ENCODE results near the gene GFAP. TPM values are rescaled to one million over a fixed set of nuclear protein-coding genes. Genes with fewer than 3 reads are reported as not detected.

The GFAP gene
- total RNA-seq, 1 experiment from 2014 or later = 1.2 TPM

DNA sequence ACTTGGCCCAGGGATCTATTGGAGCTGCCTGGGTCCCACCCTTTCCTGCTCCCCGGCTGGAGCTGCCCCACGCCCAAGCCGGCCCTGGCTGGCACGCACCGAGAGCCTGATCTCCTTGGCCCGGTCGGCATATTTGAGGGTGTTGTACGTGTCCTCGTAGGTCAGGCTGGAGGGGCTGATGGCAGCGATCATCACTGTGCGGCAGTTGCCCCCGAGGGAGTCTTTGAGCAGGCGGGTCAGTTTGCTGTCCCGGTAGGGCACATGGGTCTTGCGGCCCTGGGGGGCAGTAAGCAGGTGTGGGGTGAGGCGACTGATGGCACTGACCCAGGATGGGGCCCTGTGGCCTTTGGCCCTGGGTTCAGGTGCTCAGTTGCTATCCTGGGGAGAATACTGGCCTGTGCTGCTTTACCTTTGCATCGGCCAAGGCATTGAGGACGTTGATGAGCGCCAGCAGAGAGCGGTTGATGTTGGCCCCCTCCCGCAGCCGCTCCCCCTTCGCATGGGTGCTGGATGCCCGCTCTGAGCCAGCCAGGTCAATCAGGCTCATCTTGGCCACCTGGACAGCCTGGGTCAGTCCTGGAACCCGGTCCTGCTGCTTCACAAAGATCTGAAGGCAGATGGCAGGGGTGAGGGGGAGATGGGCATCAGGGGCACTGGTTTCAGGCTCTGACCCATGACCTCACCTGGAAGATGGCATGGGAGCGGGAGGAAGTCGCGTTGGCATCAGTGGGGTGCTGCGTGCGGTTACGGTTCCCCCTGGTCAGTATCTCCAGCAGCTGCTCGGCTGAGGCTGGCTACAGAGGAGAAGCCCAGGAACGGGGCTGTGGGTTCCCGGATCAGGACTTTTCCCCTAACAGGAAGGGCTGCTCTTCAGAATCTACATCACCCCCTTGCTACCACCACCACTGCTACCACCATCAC, 18.8 kb upstream of the GFAP start:
- peaks cover 42 to 77% (median 76%) of the 10 kb centered on the region in 3 experiments for H3K36me3 Mint-ChIP-seq (ENCODE audit: insufficient read depth in 1 of 3, low read depth in 3 of 3)
- peak; percentile 25 for DNase-seq
- no CpG with 5 or more reads among the region's 34 CpGs for WGBS (ENCODE audit: extremely low coverage, insufficient read length, low lambda C conversion rate)

More for the DNA sequence above, 18.8 kb upstream of the GFAP start:
- Histone ChIP-seq H3K4me1 (ENCODE audit: insufficient read depth, low read length) (no peaks in the 10 kb centered on the region), H3K4me2 (ENCODE audit: insufficient read depth, insufficient read length, low read length) (no peak overlapping the region), H3K23ac (ENCODE audit: insufficient read length, low read depth, low read length) (no peak overlapping the region), H3K23me2 (ENCODE audit: insufficient read length, low read depth, low read length, poor library complexity, severe bottlenecking) (no peaks in the 10 kb centered on the region), H3K14ac (ENCODE audit: insufficient read depth, low read length) (no peak overlapping the region), H3K79me1 (ENCODE audit: insufficient read depth, low read depth, low read length, poor library complexity, severe bottlenecking) (no peaks in the 10 kb centered on the region), H3K27me3 (ENCODE audit: insufficient read depth, low read length) (no peaks in the 10 kb centered on the region), H2BK5ac (ENCODE audit: insufficient read length, low read length) (no peak overlapping the region), H3K79me2 (ENCODE audit: insufficient read depth, low read length) (no peaks in the 10 kb centered on the region), H4K8ac (replicated peaks; ENCODE audit: insufficient read length, low read depth, low read length) (no peak overlapping the region), H3K56ac (ENCODE audit: insufficient read length, low read depth, low read length) (no peak overlapping the region), H3K4ac (ENCODE audit: low read depth, low read length) (no peak overlapping the region), H2BK120ac (ENCODE audit: low read depth, low read length, poor library complexity, severe bottlenecking) (no peak overlapping the region), H2BK12ac (ENCODE audit: insufficient read length, low read depth, low read length) (no peak overlapping the region), H3K9ac (ENCODE audit: extremely low read depth, insufficient read length, low read length) (no peak overlapping the region), H4K5ac (ENCODE audit: insufficient read length, low read depth, low read length) (no peak overlapping the region), H3K9me3 (ENCODE audit: control insufficient read depth, low read depth, low read length) (no peaks in the 10 kb centered on the region), H3K18ac (ENCODE audit: insufficient read length, low read depth, low read length) (no peak overlapping the region), H2BK20ac (ENCODE audit: low read depth, low read length, poor library complexity, severe bottlenecking) (no peak overlapping the region), H2AK5ac (ENCODE audit: insufficient read length, low read length) (no peak overlapping the region), H3K27ac (ENCODE audit: insufficient read length, low read depth, low read length) (no peak overlapping the region), H3T11ph (ENCODE audit: low read length) (no peak overlapping the region), H2AFZ (ENCODE audit: low read length) (no peak overlapping the region), H4K91ac (ENCODE audit: insufficient read length, low read depth, low read length) (no peak overlapping the region), H2BK15ac (ENCODE audit: low read depth, low read length) (no peak overlapping the region), H4K20me1 (ENCODE audit: control insufficient read depth, insufficient read depth, insufficient read length) (no peaks in the 10 kb centered on the region)
- Mint-ChIP-seq H3K27me3 (ENCODE audit: low read depth) (no peaks in the 10 kb centered on the region), H3K9me3 (no peaks in the 10 kb centered on the region), H3K4me1 (no peaks in the 10 kb centered on the region), H3K27ac (no peak overlapping the region; a peak in 1 of 7 replicates), H3K4me3 (no peak overlapping the region)
- TF ChIP-seq, protein P1, sequence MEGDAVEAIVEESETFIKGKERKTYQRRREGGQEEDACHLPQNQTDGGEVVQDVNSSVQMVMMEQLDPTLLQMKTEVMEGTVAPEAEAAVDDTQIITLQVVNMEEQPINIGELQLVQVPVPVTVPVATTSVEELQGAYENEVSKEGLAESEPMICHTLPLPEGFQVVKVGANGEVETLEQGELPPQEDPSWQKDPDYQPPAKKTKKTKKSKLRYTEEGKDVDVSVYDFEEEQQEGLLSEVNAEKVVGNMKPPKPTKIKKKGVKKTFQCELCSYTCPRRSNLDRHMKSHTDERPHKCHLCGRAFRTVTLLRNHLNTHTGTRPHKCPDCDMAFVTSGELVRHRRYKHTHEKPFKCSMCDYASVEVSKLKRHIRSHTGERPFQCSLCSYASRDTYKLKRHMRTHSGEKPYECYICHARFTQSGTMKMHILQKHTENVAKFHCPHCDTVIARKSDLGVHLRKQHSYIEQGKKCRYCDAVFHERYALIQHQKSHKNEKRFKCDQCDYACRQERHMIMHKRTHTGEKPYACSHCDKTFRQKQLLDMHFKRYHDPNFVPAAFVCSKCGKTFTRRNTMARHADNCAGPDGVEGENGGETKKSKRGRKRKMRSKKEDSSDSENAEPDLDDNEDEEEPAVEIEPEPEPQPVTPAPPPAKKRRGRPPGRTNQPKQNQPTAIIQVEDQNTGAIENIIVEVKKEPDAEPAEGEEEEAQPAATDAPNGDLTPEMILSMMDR (conservative IDR thresholded peaks at IDR 0.05) = no peak
